Endothelial cell of umbilical vein (primary cell): Measurements from ENCODE around the gene GNA12.

Experiments
- CTCF ChIP-seq, 2 donors: IDR thresholded peaks; 1 replicate in 1 of 2; 2 replicates in 1 of 2; pipeline ENCODE4 v1.5.1; 2011; ENCODE audit warnings: low read length in 2 of 2, mild to moderate bottlenecking in 2 of 2, moderate library complexity in 2 of 2, control low read depth in 1 of 2, inconsistent platforms in 1 of 2, low read depth in 1 of 2; ENCODE audit not compliant: insufficient read depth in 1 of 2; ENCODE audit errors: extremely low read depth in 1 of 2
- EZH2 ChIP-seq: IDR thresholded peaks from 2 replicates; pipeline ENCODE4 v1.6.1; 2012; ENCODE audit warnings: borderline replicate concordance, low read depth, mild to moderate bottlenecking, moderate library complexity, low read length, inconsistent platforms; ENCODE audit not compliant: severe bottlenecking
- JUN ChIP-seq: IDR thresholded peaks from 2 replicates; pipeline ENCODE4 v1.6.1; 2011; ENCODE audit warnings: borderline replicate concordance, low read depth; ENCODE audit not compliant: insufficient read length, insufficient read depth
- MAX ChIP-seq: IDR thresholded peaks from 2 replicates; pipeline ENCODE4 v1.6.1; 2011; ENCODE audit not compliant: insufficient read depth, insufficient read length
- MYC ChIP-seq: IDR thresholded peaks from one replicate; pipeline ENCODE4 v1.6.1; 2011; ENCODE audit warnings: mild to moderate bottlenecking, low read depth, low read length
- POLR2A ChIP-seq: IDR thresholded peaks from 2 replicates; pipeline ENCODE4 v1.6.1; 2012; ENCODE audit warnings: low read depth, mild to moderate bottlenecking, control low read depth, low read length

- TF ChIP-seq CTCF (IDR thresholded peaks at IDR 0.05; ENCODE audit: extremely low read depth in 1 of 2, insufficient read depth in 1 of 2, low read depth in 1 of 2, low read length in 2 of 2) (no peak), POLR2A (no peak), JUN (no peak), EZH2 (no peak), MAX (no peak), MYC (no peak)
Observed at GRCh38 chr7:2786607-2787116, 57.4 kb downstream of the GNA12 start.
